ENCODE data around the gene USP8. TPM values are rescaled to one million over a fixed set of nuclear protein-coding genes. Genes with fewer than 3 reads are reported as not detected.

Gene USP8
- polyA plus RNA-seq, 4 donors, result 27.4 to 57.8 (median 39.1) TPM

- WGBS, 3 donors, result 92 to 96% (median 94%) methylated on average over 7 of the region's 7 CpGs
- no peaks in the 10 kb centered on the region for H3K4me1 ChIP-seq (ENCODE audit: control insufficient read depth in 3 of 3, insufficient read depth in 2 of 3, low read depth in 1 of 3, low read length in 2 of 3)
- no peak for FAIRE-seq
These were observed 34.3 kb downstream of the USP8 start for GRCh38 chr15:50458348-50459112.

GRCh38 chr15:50463423-50464358, 39.5 kb downstream of the USP8 start:
- H3K27ac ChIP-seq (ENCODE audit: low read depth in 1 of 3, low read length in 2 of 3), result no peak overlapping the region
- H3K4me3 ChIP-seq (ENCODE audit: low read depth in 1 of 3, low read length in 3 of 3), result no peak overlapping the region
- no peak for DNase-seq
- H3K4me1 ChIP-seq (ENCODE audit: control insufficient read depth in 3 of 3, insufficient read depth in 2 of 3, low read depth in 1 of 3, low read length in 2 of 3), result no peaks in the 10 kb centered on the region
- FAIRE-seq, result no peak
- peaks cover 5 to 42% (median 13%) of the 10 kb centered on the region in 3 donors for H3K36me3 ChIP-seq (ENCODE audit: control insufficient read depth in 3 of 3, insufficient read depth in 2 of 3, low read depth in 1 of 3, low read length in 3 of 3)
- no peaks in the 10 kb centered on the region for H3K9me3 ChIP-seq (ENCODE audit: control insufficient read depth in 2 of 2, insufficient read depth in 1 of 2, low read depth in 1 of 2, low read length in 1 of 2)
- WGBS, 3 donors, result 63 to 81% (median 71%) methylated on average over 2 of the region's 2 CpGs
- H3K27me3 ChIP-seq (ENCODE audit: control insufficient read depth in 3 of 3, insufficient read depth in 3 of 3, low read length in 3 of 3), result no peaks in the 10 kb centered on the region

More at GRCh38 chr15:50458348-50459112, 34.3 kb downstream of the USP8 start:
- no peak for DNase-seq
- Histone ChIP-seq H3K27ac (ENCODE audit: low read depth in 1 of 3, low read length in 2 of 3) (no peak overlapping the region), H3K4me3 (ENCODE audit: low read depth in 1 of 3, low read length in 3 of 3) (no peak overlapping the region), H3K27me3 (ENCODE audit: control insufficient read depth in 3 of 3, insufficient read depth in 3 of 3, low read length in 3 of 3) (no peaks in the 10 kb centered on the region), H3K9me3 (ENCODE audit: control insufficient read depth in 2 of 2, insufficient read depth in 1 of 2, low read depth in 1 of 2, low read length in 1 of 2) (no peaks in the 10 kb centered on the region), H3K36me3 (ENCODE audit: control insufficient read depth in 3 of 3, insufficient read depth in 2 of 3, low read depth in 1 of 3, low read length in 3 of 3) (peaks cover 9 to 55% (median 16%) of the 10 kb centered on the region in 3 donors)

GRCh38 chr15:50471072-50471471, 46.9 kb downstream of the USP8 start:
- 95 to 96% (median 95%) methylated on average over 2 of the region's 2 CpGs for WGBS, 3 donors
- Histone ChIP-seq H3K4me3 (ENCODE audit: low read depth in 1 of 3, low read length in 3 of 3) (no peak overlapping the region), H3K27ac (ENCODE audit: low read depth in 1 of 3, low read length in 2 of 3) (no peak overlapping the region), H3K9me3 (ENCODE audit: control insufficient read depth in 2 of 2, insufficient read depth in 1 of 2, low read depth in 1 of 2, low read length in 1 of 2) (no peaks in the 10 kb centered on the region), H3K27me3 (ENCODE audit: control insufficient read depth in 3 of 3, insufficient read depth in 3 of 3, low read length in 3 of 3) (no peaks in the 10 kb centered on the region), H3K36me3 (ENCODE audit: control insufficient read depth in 3 of 3, insufficient read depth in 2 of 3, low read depth in 1 of 3, low read length in 3 of 3) (peaks cover 2 to 47% (median 10%) of the 10 kb centered on the region in 3 donors), H3K4me1 (ENCODE audit: control insufficient read depth in 3 of 3, insufficient read depth in 2 of 3, low read depth in 1 of 3, low read length in 2 of 3) (no peaks in the 10 kb centered on the region)
- DNase-seq (no peak), FAIRE-seq (no peak)

- H3K36me3 ChIP-seq (ENCODE audit: control insufficient read depth in 3 of 3, insufficient read depth in 2 of 3, low read depth in 1 of 3, low read length in 3 of 3), result peaks cover 5 to 45% (median 10%) of the 10 kb centered on the region in 3 donors
- 90 to 94% (median 90%) methylated on average over 12 of the region's 12 CpGs for WGBS, 3 donors
These were observed 51.9 kb downstream of the USP8 start for GRCh38 chr15:50476143-50476542.

GRCh38 chr15:50484781-50485180, 60.6 kb downstream of the USP8 start:
- FAIRE-seq, result no peak

More at GRCh38 chr15:50476143-50476542, 51.9 kb downstream of the USP8 start:
- Histone ChIP-seq H3K9me3 (ENCODE audit: control insufficient read depth in 2 of 2, insufficient read depth in 1 of 2, low read depth in 1 of 2, low read length in 1 of 2) (no peaks in the 10 kb centered on the region), H3K4me3 (ENCODE audit: low read depth in 1 of 3, low read length in 3 of 3) (no peak overlapping the region), H3K27me3 (ENCODE audit: control insufficient read depth in 3 of 3, insufficient read depth in 3 of 3, low read length in 3 of 3) (no peaks in the 10 kb centered on the region), H3K27ac (ENCODE audit: low read depth in 1 of 3, low read length in 2 of 3) (no peak overlapping the region), H3K4me1 (ENCODE audit: control insufficient read depth in 3 of 3, insufficient read depth in 2 of 3, low read depth in 1 of 3, low read length in 2 of 3) (no peaks in the 10 kb centered on the region)
- DNase-seq (no peak), FAIRE-seq (no peak)

GRCh38 chr15:50485389-50485788, 61.2 kb downstream of the USP8 start:
- H3K27me3 ChIP-seq (ENCODE audit: control insufficient read depth in 3 of 3, insufficient read depth in 3 of 3, low read length in 3 of 3), result no peaks in the 10 kb centered on the region
- H3K4me3 ChIP-seq (ENCODE audit: low read depth in 1 of 3, low read length in 3 of 3), result no peak overlapping the region
- WGBS, 3 donors, result 85 to 98% (median 98%) methylated on average over 3 of the region's 3 CpGs
- no peaks in the 10 kb centered on the region for H3K4me1 ChIP-seq (ENCODE audit: control insufficient read depth in 3 of 3, insufficient read depth in 2 of 3, low read depth in 1 of 3, low read length in 2 of 3)
- no peaks in the 10 kb centered on the region for H3K9me3 ChIP-seq (ENCODE audit: control insufficient read depth in 2 of 2, insufficient read depth in 1 of 2, low read depth in 1 of 2, low read length in 1 of 2)
- H3K36me3 ChIP-seq (ENCODE audit: control insufficient read depth in 3 of 3, insufficient read depth in 2 of 3, low read depth in 1 of 3, low read length in 3 of 3), result peaks cover 5 to 24% (median 11%) of the 10 kb centered on the region in 3 donors
- DNase-seq (no peak), FAIRE-seq (no peak)
- H3K27ac ChIP-seq (ENCODE audit: low read depth in 1 of 3, low read length in 2 of 3), result no peak overlapping the region

More at GRCh38 chr15:50484781-50485180, 60.6 kb downstream of the USP8 start:
- no peaks in the 10 kb centered on the region for H3K9me3 ChIP-seq (ENCODE audit: control insufficient read depth in 2 of 2, insufficient read depth in 1 of 2, low read depth in 1 of 2, low read length in 1 of 2)
- H3K36me3 ChIP-seq (ENCODE audit: control insufficient read depth in 3 of 3, insufficient read depth in 2 of 3, low read depth in 1 of 3, low read length in 3 of 3), result peaks cover 2 to 23% (median 7%) of the 10 kb centered on the region in 3 donors
- H3K27me3 ChIP-seq (ENCODE audit: control insufficient read depth in 3 of 3, insufficient read depth in 3 of 3, low read length in 3 of 3), result no peaks in the 10 kb centered on the region
- H3K4me3 ChIP-seq (ENCODE audit: low read depth in 1 of 3, low read length in 3 of 3), result no peak overlapping the region
- H3K27ac ChIP-seq (ENCODE audit: low read depth in 1 of 3, low read length in 2 of 3), result no peak overlapping the region
- H3K4me1 ChIP-seq (ENCODE audit: control insufficient read depth in 3 of 3, insufficient read depth in 2 of 3, low read depth in 1 of 3, low read length in 2 of 3), result no peaks in the 10 kb centered on the region
- DNase-seq, result no peak
- 94 to 96% (median 95%) methylated on average over 1 of the region's 1 CpG for WGBS, 3 donors

- DNase-seq (no peak), FAIRE-seq (no peak)
- H3K27ac ChIP-seq (ENCODE audit: low read depth in 1 of 3, low read length in 2 of 3), result no peak overlapping the region
- H3K4me3 ChIP-seq (ENCODE audit: low read depth in 1 of 3, low read length in 3 of 3), result no peak overlapping the region
- H3K27me3 ChIP-seq (ENCODE audit: control insufficient read depth in 3 of 3, insufficient read depth in 3 of 3, low read length in 3 of 3), result no peaks in the 10 kb centered on the region
- H3K4me1 ChIP-seq (ENCODE audit: control insufficient read depth in 3 of 3, insufficient read depth in 2 of 3, low read depth in 1 of 3, low read length in 2 of 3), result no peaks in the 10 kb centered on the region
- H3K9me3 ChIP-seq (ENCODE audit: control insufficient read depth in 2 of 2, insufficient read depth in 1 of 2, low read depth in 1 of 2, low read length in 1 of 2), result no peaks in the 10 kb centered on the region
- peaks cover 3 to 27% (median 7%) of the 10 kb centered on the region in 3 donors for H3K36me3 ChIP-seq (ENCODE audit: control insufficient read depth in 3 of 3, insufficient read depth in 2 of 3, low read depth in 1 of 3, low read length in 3 of 3)
These were observed 63.1 kb downstream of the USP8 start for GRCh38 chr15:50487287-50487686.

GRCh38 chr15:50493625-50494024, 69.4 kb downstream of the USP8 start:
- Histone ChIP-seq H3K27ac (ENCODE audit: low read depth in 1 of 3, low read length in 2 of 3) (no peak overlapping the region), H3K9me3 (ENCODE audit: control insufficient read depth in 2 of 2, insufficient read depth in 1 of 2, low read depth in 1 of 2, low read length in 1 of 2) (no peaks in the 10 kb centered on the region), H3K27me3 (ENCODE audit: control insufficient read depth in 3 of 3, insufficient read depth in 3 of 3, low read length in 3 of 3) (no peaks in the 10 kb centered on the region), H3K4me1 (ENCODE audit: control insufficient read depth in 3 of 3, insufficient read depth in 2 of 3, low read depth in 1 of 3, low read length in 2 of 3) (no peaks in the 10 kb centered on the region), H3K4me3 (ENCODE audit: low read depth in 1 of 3, low read length in 3 of 3) (no peak overlapping the region), H3K36me3 (ENCODE audit: control insufficient read depth in 3 of 3, insufficient read depth in 2 of 3, low read depth in 1 of 3, low read length in 3 of 3) (peaks cover 3 to 30% (median 26%) of the 10 kb centered on the region in 3 donors)
- WGBS, 3 donors, result 94 to 99% (median 96%) methylated on average over 3 of the region's 3 CpGs
- FAIRE-seq (no peak), DNase-seq (no peak)

All from small intestine (tissue), 7 donors.